SK-MEL-5 (cell line): ENCODE measurements around the gene FBRSL1. TPM values are rescaled to one million over a fixed set of nuclear protein-coding genes. Genes with fewer than 3 reads are reported as not detected.
"Not testable (repeated sequence)": the region's sequence is repeated elsewhere in the genome, so short reads cannot be mapped to it uniquely, and the experiment has no call there.

Experiments used
- DNase-seq: peaks from one replicate; pipeline ENCODE4 v3.0.0-alpha.2; 2016; ENCODE audit warnings: low read depth, low spot score
- in situ Hi-C: cut with HindIII; loops from 2 replicates; pipeline ENCODE4 v1.10.0; 2016; ENCODE audit warnings: low sequenced_read_pairs, high pct_unique_total_duplicates, low pct_unique_long_range_greater_than_20kb
- total RNA-seq: library from RNA; depleted of rRNA; stranded (reverse); fragments of >200 nt; shearing (Covaris generic); gene quantifications from 2 replicates; pipeline ENCODE4 v1.2.3, GENCODE V29; 2014

The FBRSL1 gene
- total RNA-seq, 1 experiment from 2014 or later = 4.1 TPM

- in situ Hi-C loops = no loop called here
- DNase-seq = no peak
Observed at GRCh38 chr12:132524405-132524804, 34.5 kb downstream of the FBRSL1 start.

- no peak for DNase-seq
- in situ Hi-C loops = no loop called here
Observed at GRCh38 chr12:132525011-132525832, 35.3 kb downstream of the FBRSL1 start.

GRCh38 chr12:132525833-132526455, 36.0 kb downstream of the FBRSL1 start:
- in situ Hi-C loops = no loop called here
- no peak for DNase-seq

GRCh38 chr12:132527186-132527882, 37.4 kb downstream of the FBRSL1 start:
- DNase-seq = no peak
- in situ Hi-C loops = no loop called here

- in situ Hi-C loops = no loop called here
- DNase-seq = no peak
Observed at GRCh38 chr12:132527883-132528264, 37.9 kb downstream of the FBRSL1 start.

GRCh38 chr12:132528564-132529106, 38.7 kb downstream of the FBRSL1 start:
- DNase-seq = no peak
- in situ Hi-C loops = no loop called here

- DNase-seq = no peak
- in situ Hi-C loops = no loop called here
Observed at GRCh38 chr12:132529156-132529839, 39.3 kb downstream of the FBRSL1 start.

GRCh38 chr12:132529906-132530305, 40.0 kb downstream of the FBRSL1 start:
- in situ Hi-C loops = no loop called here
- DNase-seq = no peak

- in situ Hi-C loops = no loop called here
Observed at GRCh38 chr12:132530447-132530846, 40.5 kb downstream of the FBRSL1 start.

GRCh38 chr12:132530851-132531250, 40.9 kb downstream of the FBRSL1 start:
- DNase-seq = no peak
- in situ Hi-C loops = no loop called here

More at GRCh38 chr12:132530447-132530846, 40.5 kb downstream of the FBRSL1 start:
- no peak for DNase-seq

- DNase-seq, in situ Hi-C loops: not testable (repeated sequence)
Observed at GRCh38 chr12:132532711-132533583, 43.0 kb downstream of the FBRSL1 start.

- DNase-seq = no peak
- in situ Hi-C loops = no loop called here
Observed at GRCh38 chr12:132533584-132533958, 43.6 kb downstream of the FBRSL1 start.

GRCh38 chr12:132534076-132534475, 44.1 kb downstream of the FBRSL1 start:
- no peak for DNase-seq
- in situ Hi-C loops = no loop called here

- no peak for DNase-seq
- in situ Hi-C loops = no loop called here
Observed at GRCh38 chr12:132535019-132535418, 45.1 kb downstream of the FBRSL1 start.

GRCh38 chr12:132536102-132536876, 46.3 kb downstream of the FBRSL1 start:
- in situ Hi-C loops = no loop called here
- DNase-seq = no peak

- in situ Hi-C loops = no loop called here
- DNase-seq = no peak
Observed at GRCh38 chr12:132537049-132537448, 47.1 kb downstream of the FBRSL1 start.
